MV-4-11 (cell line): Measurements from ENCODE around the gene CYGB.
"Not testable (repeated sequence)": the region's sequence is repeated elsewhere in the genome, so short reads cannot be mapped to it uniquely, and the experiment has no call there.

Source experiments
- DNase-seq: peaks from one replicate; lab custom pipeline; 2025; lab: John Stamatoyannopoulos, UW

CYGB gene

DNA sequence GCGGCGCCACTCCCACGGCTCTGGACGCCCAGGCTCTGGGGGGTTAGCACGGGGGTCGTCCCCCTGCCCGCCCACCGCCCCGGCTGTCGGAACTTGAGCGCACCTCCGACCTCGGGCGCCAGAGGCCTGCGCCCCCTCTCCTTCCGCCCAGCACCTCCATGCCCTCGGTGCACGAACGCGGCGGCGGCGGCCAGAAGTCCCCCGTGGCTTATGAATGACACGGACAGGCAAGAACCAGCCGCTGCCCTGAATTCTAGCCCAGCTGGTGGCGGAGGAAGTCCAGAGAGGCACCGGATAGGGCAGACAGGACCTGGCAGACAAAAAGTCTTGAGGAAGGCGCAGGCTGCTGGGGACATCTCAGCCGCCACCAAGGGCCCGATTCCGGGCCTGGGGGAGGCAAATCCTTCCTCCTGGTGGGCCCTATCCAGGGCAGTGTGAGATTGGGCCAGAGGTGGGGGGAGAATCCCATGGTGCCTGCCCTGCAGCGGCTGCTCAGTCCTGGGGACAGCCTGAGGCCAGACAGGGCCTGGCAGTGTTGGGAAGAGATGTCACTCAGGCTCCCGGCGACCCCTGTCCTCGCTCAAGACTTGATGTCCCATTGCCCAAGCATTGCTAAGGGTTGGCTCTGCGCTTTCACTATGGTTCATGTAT is 897 bp upstream of the CYGB start:
- no peak for DNase-seq

DNA sequence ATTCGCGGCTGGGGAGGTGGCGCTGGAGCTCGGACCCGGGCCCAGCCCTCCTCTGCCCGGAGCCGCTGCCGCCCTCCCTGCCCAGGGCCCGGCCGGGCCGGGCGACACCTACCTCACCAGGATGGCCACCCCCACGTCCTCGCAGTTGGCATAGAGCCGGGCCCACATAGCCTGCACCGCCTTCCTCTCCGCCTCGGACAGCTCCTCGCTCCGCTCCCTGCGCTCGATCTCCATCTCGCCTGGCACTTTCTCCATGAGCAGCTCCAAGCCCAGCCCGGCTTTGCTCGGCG is 276 bp downstream of the CYGB start:
- DNase-seq = no peak

DNA sequence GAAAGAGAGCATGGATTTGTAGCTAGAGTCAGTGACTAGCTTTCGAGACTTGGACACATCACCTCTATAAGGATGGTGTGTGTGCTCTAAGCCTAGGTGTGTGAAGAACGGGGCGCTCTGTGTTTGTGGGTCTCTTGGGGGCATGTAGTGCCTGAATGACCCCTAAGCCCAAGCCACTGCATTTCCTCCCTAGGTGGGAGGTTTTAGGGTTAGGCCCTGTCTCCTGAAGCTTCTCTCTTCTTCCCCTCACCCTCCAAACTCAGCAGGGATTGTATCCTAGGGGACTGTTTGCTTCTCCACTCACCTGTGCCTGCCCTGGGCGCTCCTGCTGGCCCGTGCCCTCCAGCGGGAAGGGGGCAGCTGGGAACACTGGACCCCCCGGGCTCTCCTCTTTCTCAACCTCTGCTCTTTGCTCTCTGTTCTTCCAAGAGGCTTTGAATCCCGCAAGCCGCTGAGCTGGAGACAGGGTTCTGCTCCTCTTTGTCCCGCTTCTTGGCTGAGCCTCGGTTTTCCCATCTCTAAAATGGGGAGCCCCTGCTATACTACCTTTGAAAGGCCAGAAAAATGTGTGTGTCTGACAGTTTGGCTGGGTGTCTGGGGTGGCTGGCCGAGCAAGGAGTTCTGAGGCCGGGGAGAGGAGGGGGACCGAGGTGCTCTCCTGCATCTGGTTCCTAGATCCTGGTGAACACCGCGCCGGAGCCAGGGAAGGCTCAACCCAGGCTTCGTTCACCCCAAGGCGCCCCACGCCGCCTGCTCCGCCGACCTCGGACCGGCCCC is 810 bp downstream of the CYGB start:
- no peak for DNase-seq

DNA sequence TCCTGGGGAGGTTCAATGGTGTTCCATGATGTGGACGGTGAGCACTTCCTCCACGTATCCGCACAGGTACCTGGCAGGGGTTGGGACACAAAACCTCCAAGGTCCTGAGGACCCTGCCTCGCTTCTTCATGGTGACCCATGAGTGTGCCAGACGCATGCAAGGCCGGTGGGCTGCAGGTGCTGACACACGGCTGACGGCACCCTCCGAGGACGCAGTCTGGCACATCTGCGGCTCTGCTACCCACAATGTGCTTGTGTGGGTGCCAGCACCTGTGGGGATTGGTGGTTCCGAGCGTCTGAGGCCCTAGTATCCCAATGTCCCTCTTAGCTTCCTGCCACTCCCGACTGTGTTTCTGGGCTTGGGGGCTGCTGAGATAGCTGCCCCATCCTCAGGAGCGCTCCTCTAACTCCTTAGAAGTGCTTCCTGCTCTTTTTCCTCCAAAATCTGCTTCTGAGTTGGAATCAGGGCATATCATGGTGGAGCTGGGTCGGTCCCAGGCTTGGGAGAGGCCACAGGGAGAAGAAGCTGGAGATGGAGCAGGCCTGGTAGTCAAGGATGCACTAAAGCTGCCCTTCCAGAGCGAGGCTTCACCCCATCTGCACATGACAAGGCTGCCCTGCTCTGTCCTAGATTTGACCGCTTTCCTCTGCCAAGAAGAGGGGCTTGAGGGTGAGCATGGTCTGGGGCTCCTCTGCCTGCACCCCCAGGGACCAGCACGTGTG is 1.6 kb downstream of the CYGB start:
- no peak for DNase-seq

DNA sequence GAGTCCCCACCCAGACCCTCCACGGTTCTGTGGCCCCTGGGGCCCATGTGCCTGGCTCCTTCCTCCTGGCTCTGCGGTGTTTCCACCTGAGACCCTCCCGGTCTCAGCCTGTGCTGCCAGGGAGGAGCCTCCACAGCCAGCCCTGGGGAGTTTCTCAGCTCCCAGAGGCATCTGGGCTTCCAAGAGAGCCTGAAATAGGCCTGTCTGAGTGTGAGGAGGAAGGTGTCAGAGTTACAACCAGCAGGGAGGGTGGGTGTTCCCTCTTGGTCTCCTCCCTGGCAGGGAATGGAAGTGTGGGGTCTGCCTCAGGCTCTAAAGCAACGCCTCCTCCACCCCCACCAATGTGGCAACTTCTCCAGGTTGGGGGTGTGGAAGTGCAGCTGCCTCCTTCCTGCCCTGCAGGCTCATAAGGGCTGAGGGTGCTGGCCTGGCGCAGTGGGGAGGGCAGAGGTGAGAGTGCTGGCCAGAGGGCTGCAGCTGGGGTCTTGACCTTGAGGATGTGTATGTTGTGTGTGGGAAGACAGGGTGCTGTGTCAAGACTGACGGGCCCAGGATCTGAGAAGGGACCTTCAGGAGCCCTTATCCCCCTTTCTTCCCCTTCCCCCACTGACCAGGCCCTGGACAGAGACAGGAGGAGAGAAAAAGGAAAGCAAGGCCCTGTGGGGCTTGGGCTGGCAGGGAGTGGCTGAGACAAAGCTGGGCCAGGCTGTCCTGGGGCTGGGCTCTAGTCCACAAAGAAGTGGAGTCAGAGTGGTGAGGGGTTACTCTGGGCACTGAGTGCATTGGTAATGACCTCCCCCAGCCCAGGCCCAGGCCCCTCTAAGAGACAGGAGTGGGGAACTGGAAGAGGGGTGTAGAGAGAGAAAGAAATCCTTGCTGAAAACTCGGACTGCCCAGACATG is 2.4 kb downstream of the CYGB start:
- DNase-seq = no peak

DNA sequence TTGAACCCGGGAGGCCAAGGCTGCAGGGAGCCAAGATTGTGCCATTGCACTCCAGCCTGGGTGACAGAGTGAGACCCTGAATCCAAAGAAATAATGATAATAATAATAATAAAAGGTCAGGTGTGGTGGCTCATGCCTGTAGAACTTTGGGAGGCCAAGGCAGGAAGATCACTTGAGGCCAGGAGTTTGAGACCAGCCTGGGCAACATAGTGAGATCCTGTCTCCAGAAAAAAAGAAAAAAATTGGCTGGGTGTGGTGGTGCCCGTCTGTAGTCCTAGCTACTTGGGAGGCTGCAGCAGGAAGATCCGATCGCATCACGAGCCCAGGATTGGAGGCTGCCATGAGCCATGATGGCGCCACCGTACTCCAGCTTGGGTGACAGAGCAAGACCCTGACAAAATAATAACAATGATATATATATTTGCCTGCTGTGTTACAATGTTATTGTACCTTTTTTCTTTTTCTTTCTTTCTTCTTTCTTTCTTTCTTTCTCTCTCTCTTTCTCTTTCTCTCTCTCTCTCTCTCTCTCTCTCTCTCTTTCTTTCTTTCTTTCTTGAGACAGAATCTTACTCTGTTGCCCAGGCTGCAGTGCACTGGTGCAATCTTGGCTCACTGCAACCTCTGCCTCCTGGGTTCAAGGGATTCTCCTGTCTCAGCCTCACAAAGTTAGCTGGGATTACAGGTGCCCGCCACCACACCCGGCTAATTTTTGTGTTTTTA is 3.7 kb downstream of the CYGB start:
- not testable (repeated sequence) for DNase-seq

DNA sequence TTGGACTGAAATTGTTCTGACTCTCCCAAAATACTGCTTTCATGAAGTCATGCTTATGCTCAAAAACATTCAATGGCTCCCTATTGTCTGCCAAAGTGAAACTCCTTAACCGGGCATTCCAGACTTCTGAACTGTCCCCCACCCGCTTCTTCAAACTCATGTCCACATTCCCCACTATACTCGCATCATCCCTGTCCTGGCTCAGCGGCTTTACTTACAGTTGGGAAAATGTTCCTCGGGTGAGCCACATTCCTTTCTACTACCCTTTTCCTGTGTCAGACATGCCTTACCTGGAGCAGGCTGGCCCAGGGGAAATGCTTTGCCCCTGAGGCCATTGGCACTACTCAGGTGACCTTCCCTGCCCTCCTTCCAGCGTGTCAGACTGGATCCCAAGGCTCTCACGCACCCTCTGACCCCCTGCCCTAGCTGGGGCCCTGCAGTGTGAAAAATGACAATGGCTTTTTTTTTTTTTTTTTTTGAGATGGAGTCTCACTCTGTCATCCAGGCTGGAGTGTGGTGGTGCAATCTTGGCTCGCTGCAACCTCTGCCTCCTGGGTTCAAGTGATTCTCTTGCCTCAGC is 5.3 kb downstream of the CYGB start:
- DNase-seq = no peak

DNA sequence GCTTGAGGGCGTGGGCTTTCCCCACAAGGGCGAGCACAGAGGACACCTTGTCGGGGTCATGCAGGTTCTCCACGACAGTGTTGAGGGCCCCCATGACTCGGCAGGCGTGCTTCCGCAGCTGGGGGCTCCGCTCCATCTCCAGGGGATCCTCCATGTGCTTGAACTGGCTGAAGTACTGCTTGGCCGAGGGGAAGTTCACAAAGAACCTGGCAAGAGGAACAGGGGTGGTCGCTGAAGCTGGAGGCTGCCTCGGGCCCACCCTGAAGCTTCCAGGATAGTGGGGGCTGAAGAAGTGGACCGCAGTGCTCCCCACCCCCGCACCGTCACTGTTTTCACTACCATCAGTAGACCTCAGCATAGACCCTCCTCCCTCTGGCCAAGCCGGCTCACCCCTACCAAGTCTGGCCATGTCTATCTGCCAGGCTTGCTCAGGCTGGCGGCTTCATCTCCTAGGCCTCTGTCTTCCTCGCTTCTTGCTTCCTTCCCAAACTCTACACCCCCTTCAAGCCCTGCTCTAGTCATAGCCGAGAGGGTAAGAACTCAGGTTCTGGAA is 5.9 kb downstream of the CYGB start:
- no peak for DNase-seq

DNA sequence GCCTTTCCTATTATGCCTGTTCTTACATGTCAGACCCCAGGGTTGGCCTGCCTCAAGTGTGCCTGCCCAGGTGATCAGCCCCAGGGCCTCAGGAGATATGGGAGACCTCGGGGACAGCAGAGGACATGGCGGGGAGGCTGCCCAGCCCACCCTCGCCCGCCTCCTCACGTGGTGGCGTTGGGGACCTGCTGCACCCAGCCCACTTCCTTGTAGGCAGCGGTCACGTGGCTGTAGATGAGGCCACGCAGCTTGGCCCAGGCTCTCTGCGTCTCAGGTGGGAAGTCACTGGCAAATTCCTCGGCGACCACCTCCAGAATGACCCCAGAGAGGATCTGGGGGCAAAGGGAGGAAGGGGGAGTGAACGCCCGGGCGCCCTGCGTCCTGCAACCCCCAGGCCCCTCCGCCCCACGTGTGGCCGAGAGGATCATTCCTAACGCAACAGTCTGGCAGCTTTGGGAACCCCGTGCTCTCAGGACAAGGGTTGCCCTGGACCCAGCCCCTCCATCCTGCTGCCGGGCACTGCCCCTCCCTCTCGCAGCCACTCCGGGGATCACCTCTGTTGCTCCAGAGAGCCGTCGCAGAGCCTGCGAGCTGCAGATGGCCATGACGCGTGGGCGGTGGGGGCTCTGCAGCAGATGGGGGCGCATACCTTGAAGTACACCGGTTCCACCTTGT is 6.6 kb downstream of the CYGB start:
- no peak for DNase-seq

DNA sequence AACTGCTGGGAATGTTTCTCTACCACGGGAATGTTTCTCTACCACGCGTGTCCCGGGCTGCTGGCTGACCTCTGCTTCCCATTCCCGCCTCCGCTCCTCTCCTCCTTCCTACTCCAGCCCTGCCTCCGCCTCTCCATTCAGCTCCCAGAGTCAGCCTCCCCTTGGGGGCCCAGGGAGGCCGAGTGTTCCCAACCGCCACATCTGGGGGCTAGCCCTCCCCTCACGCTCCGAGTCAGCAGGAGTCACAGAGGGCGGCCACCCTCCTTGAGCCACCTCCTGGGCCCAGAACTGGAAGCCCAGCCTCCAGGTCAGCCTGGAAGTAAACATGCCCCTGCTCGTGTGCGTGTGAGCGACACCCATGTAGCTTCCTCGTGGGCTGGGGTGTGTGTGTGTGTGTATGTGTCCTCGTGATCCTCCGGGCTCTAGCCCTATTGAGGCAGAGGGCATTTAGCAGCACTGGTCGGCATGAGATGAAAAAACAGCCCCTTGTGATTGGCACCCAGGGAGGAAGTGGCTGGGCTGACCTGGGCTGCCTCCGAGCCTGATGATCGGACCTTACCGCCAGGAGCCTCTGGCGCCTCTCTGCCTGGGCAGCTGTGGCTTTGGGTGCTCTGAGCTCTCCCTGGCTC is 7.3 kb downstream of the CYGB start:
- DNase-seq = peak; percentile 59

DNA sequence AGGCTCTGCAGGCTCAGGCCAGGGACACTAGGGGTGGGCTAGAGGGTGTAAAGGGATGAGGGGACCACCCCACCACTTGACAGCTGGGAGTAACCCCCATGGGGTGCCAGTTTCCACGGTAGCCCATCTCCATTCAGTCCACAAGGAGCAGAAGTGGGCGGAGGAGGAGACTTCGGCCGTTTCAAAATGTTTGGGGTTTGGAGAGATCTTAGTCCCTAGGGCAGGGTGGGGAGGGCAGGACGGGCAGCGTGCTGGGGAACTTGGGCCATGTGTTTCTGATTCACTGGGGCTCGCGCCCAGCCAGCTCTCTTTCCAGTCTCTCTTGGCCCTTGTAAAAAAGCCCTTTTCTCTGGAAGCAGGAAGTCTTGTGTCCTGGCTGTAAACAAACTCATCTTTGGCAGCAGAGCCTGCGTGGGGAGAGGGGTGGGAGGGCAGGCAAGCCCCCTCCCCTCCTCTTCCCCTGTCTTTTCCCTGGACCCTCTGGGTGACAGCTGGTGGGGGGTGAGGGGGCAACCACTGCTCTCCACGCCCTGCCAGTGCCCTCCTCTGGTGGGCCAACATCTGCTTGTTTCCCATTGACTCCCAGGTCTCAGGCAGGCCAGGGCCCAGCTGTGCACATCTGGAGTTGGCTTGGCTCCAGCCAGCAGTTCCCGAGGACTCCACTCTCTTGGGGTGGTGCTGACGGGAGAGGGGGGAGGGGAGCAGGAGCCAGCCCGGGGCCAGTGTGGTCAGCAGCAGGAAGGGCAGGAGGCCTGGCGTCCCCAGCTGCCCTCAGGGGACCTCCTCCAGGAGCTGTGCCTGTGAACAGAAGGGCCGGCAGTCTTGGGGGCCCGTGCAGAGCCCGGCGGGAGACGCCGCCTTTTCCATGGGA is 8.1 kb downstream of the CYGB start:
- peak; percentile 42 for DNase-seq

DNA sequence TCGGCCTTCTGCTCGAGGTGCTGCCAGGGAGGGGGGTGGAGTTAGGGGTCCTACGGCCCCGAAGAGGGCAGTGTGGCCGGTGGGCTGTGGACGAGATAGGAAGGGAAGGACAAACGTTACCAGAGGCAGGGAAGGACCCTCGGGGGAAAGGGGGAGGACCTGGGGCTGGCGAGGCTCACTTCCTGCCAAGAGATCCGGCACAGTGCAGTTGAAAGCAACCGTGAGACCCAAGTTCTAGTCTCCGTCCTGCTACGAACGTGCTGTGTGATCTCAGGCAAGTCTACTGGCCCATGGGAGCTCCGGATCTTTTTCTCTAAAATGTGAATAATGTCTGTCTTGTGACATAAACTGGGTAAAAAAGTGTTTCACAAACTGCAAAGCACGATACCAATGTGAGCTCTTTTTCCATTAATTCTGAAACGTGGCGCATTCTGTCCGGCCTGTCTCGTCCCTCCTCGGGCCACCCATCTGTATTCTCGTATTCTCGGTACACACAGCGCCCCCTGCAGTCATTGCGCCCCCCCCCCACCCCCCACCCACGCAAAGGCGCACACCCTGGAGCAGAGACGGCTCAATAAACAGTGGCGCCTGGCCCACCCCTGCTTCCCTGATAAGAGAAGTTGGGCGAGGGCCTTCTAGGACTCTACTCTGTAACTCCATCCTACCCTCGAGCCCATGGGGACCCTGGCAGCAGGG is 8.8 kb downstream of the CYGB start:
- no peak for DNase-seq

DNA sequence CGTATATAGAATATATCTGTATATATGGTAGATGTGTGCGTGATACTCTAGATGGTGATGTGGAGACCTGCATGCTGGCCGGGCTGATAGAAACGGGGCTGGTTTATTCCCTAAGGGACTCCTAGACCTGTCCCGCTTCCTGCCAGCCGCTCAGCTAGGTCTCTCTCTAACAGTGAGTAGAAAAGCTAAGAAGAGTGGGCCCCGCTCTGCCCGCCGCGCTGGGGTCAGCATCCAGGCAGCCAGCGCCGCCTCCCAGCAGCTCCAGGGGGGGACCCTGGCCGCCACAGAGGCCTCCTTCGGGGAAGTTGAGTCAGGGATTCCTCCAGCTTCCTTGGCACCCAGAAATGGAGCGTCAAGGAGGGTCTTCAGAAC is 9.4 kb downstream of the CYGB start:
- no peak for DNase-seq

DNA sequence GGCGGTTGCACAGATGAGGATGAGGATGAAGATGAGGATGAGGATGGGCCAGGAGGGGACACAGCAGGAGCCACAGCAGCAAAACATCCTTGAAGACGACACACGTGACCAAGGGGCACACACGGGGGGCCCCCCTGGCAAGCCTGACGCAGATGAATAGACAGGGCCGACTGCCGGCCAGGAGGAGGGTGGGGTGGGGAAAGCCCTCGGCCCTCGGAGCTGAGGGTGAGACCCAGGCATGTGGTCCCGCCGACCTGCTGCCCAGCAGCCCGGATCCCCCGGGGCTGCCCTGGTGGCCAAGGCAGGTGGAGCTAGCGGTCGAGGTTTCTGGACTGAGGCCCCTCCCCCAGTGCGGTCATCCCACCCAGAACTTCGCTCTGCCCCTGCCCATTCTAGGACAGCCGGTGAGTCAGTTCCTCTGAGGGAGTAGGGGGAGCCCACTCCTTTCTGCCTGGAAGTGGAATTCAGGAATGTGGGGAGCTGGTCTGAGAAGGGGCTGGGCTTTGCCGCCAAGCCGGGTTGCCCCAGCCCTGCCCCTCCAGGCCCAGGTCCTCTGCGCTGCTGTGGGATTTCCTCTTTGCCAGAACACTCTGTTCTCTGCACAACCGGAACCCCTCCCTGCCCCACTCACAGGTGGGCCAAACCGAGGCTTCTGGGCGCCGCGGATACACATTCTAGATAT is 9.9 kb downstream of the CYGB start:
- no peak for DNase-seq

DNA sequence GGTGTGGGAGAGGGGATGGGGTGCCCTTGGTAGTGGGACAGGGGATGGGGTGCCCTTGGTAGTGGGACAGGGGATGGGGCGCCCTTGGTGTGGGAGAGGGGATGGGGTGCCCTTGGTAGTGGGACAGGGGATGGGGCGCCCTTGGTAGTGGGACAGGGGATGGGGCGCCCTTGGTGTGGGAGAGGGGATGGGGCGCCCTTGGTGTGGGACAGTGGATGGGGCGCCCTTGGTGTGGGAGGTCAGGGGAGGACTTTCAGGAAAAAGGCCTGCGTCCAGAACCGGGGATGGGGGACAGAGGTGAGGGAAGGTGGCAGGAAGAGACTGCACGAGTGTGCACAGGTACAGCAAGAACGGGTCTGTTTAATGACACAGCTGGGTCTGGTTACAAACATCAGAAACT is 10.5 kb downstream of the CYGB start:
- DNase-seq = not testable (repeated sequence)

DNA sequence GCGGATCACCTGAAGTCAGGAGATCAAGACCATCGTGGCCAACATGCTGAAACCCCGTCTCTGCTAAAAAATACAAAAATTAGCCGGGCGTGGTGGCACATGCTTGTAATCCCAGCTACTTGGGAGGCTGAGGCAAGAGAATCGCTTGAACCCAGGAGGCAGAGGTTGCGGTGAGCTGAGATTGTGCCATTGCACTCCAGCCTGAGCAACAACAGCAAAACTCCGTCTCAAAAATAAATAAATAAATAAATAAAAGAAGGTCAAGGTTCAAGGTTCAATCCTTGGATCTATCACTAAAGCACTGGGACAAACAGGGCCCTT is 12.0 kb downstream of the CYGB start:
- not testable (repeated sequence) for DNase-seq

DNA sequence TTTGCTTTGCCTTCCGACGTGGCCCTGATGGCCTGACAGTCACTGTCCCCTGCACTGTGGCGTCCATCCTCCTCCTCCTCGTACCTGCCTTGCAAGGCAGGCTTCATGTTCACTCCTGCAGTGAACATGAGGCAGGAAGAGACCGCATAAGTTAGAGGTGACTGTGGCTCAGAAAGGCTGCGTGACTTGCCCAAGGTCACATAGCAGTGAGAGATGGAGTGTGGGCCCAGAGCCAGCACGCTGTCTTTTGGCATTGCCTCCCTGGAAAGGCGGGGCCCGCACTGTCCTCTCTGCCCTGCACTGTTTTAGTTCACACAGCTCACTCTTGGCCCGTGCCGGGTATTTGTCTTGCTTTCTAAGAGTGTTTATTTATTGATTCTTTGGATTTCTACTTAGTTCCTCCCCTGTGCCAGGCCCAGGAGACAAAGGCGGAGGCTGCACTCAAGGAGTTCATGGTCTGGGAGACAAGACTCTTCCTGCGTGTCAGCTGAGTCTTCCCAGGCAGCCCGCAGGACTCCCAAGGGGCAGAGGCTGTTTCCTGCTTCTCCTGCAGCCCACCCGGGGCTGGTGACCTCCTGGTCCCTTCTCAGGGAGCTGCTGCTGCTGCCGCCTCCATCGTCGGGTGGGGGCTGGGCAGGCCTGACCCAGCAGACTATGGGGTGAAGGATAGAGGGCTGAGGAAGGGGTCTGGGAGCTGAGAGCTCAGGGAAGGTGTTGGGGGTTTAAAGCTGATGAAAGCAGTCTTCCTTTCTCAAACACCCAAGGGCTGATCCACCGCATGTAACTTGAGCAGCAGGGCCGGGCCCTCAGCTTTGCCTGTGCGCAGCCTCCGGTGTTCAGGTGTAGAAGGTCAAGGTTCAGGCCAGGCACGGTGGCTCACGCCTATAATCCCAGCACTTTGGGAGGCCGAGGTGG is 12.7 kb downstream of the CYGB start:
- DNase-seq = no peak
